GM12878 (cell line): ENCODE results near the gene MICALL1. TPM values are rescaled to one million over a fixed set of nuclear protein-coding genes. Genes with fewer than 3 reads are reported as not detected.

ENCODE experiments used
- ATAC-seq: fragments of 200-7000 bp; cut with Tn5 transposase; 3 replicates; pipeline ENCODE4 v1.9.1; 2020; ENCODE audit warnings: mild to moderate bottlenecking, moderate library complexity
- BruUV-seq: library from RNA; stranded (reverse); fragments of 400-500 nt; replicated peaks from 2 replicates; lab custom pipeline; 2021; lab: Mats Ljungman, UMichigan
- CTCF ChIA-PET: fragments of 300-600 bp; sonication (Branson Sonifier 250); formaldehyde crosslinking; extraction: SDS; loops from one replicate; lab custom pipeline; 2021; ENCODE audit warnings: inconsistent platforms; lab: Yijun Ruan, JAX
- POLR2A ChIA-PET: fragments of 350-600 bp; formaldehyde crosslinking; extraction: SDS; loops from one replicate; lab custom pipeline; 2021; ENCODE audit warnings: inconsistent platforms; lab: Charles Lee
- RAD21 ChIA-PET: fragments of 300-600 bp; sonication (Branson Sonifier 250); formaldehyde crosslinking; loops from one replicate; lab custom pipeline; 2023; ENCODE audit warnings: antibody characterized with exemption; ENCODE audit not compliant: unreplicated experiment; lab: Charles Lee
- SMC1A ChIA-PET: fragments of 300-600 bp; sonication (Branson Sonifier 250); formaldehyde crosslinking; loops from one replicate; lab custom pipeline; 2023; ENCODE audit not compliant: unreplicated experiment, uncharacterized antibody; lab: Charles Lee
- DNase-seq: peaks from one replicate; pipeline ENCODE4 v3.0.0-alpha.2; 2011; ENCODE audit warnings: low read depth, low spot score
- FAIRE-seq: peaks from 3 replicates; lab custom pipeline; 2011; peaks lifted over from hg19 to GRCh38; lab: Jason Lieb, UNC
- H2AFZ ChIP-seq: 2 replicates; pipeline ENCODE4 v1.6.0; 2011; ENCODE audit warnings: low read depth, low read length, control low read depth; ENCODE audit not compliant: control insufficient read depth
- H3K27ac ChIP-seq: 2 replicates; pipeline ENCODE4 v1.5.1; 2011; ENCODE audit warnings: control low read depth; ENCODE audit not compliant: control insufficient read depth, insufficient read depth
- H3K27me3 ChIP-seq, 2 experiments: replicated peaks in 1 of 2; 2 replicates each; pipeline versions ENCODE4 v1.6.0 to v1.6.1; 2011; ENCODE audit warnings: low read length in 1 of 2; ENCODE audit not compliant: control insufficient read depth in 2 of 2, insufficient read depth in 2 of 2
- H3K36me3 ChIP-seq, 2 experiments: 2 replicates each; pipeline ENCODE4 v1.5.1; 2011; ENCODE audit warnings: low read length in 1 of 2; ENCODE audit not compliant: control insufficient read depth in 2 of 2, insufficient read depth in 2 of 2
- H3K4me1 ChIP-seq: 2 replicates; pipeline ENCODE4 v1.6.1; 2011; ENCODE audit warnings: mild to moderate bottlenecking, low read length, moderate library complexity, mixed read lengths; ENCODE audit not compliant: control insufficient read depth, insufficient read depth
- H3K4me2 ChIP-seq: 2 replicates; pipeline ENCODE4 v1.6.0; 2011; ENCODE audit warnings: control low read depth; ENCODE audit not compliant: control insufficient read depth, insufficient read depth
- H3K4me3 ChIP-seq: fragments of 200-600 bp; sonication (generic); 2 replicates; pipeline ENCODE4 v1.5.1; 2016
- H3K79me2 ChIP-seq: 2 replicates; pipeline ENCODE4 v1.6.0; 2011; ENCODE audit warnings: low read length; ENCODE audit not compliant: control insufficient read depth, insufficient read depth
- H3K9ac ChIP-seq: 2 replicates; pipeline ENCODE4 v1.8.0; 2011; ENCODE audit warnings: low read length, control low read depth, mixed read lengths; ENCODE audit not compliant: control insufficient read depth, insufficient read depth
- H3K9me3 ChIP-seq: replicated peaks from 3 replicates; pipeline ENCODE4 v1.5.1; 2011; ENCODE audit warnings: mild to moderate bottlenecking, low read length; ENCODE audit not compliant: control insufficient read depth, insufficient read depth
- H4K20me1 ChIP-seq: 2 replicates; pipeline ENCODE4 v1.6.0; 2011; ENCODE audit not compliant: control insufficient read depth, insufficient read depth
- FOXM1 ChIP-seq: IDR thresholded peaks from 2 replicates; pipeline ENCODE4 v1.6.1; 2012; ENCODE audit warnings: low read depth, mild to moderate bottlenecking, inconsistent platforms, low read length, moderate library complexity
- HCFC1 ChIP-seq: fragments of 150-350 bp; IDR thresholded peaks from 2 replicates; pipeline ENCODE4 v1.6.1; 2014; ENCODE audit warnings: low read length
- TAF1 ChIP-seq: IDR thresholded peaks from 2 replicates; pipeline ENCODE4 v1.6.1; 2011; ENCODE audit warnings: mild to moderate bottlenecking, low read depth, low read length, borderline replicate concordance
- TARDBP ChIP-seq: IDR thresholded peaks from 2 replicates; pipeline ENCODE4 v1.6.1; 2016; ENCODE audit warnings: borderline replicate concordance
- ZNF687 ChIP-seq: fragments of 450-650 bp; IDR thresholded peaks from 2 replicates; pipeline ENCODE4 v1.6.1; 2017; ENCODE audit warnings: mild to moderate bottlenecking, moderate library complexity
- ZSCAN29 ChIP-seq: fragments of 450-650 bp; IDR thresholded peaks from 2 replicates; pipeline ENCODE4 v1.6.1; 2017; ENCODE audit warnings: mild to moderate bottlenecking, moderate library complexity
- WGBS: methylation state at CpG from one replicate; pipeline ENCODE4 v1.1.6; 2016; ENCODE audit warnings: low lambda C conversion rate; ENCODE audit not compliant: insufficient replicate concordance, insufficient coverage; ENCODE audit errors: missing lambda C conversion rate; 5-methylcytosine and 5-hydroxymethylcytosine counted together
- in situ Hi-C: fragments of 300-500 bp; cut with MboI; formaldehyde crosslinking; loops from 9 replicates; pipeline ENCODE4 v1.14.3; 2018; ENCODE audit warnings: mixed read lengths
- intact Hi-C: fragments of 100-400 bp; cut with micrococcal nuclease; formaldehyde crosslinking; loops from one replicate; pipeline ENCODE4 v1.14.2; 2022; ENCODE audit not compliant: unreplicated experiment
- polyA plus RNA-seq, 11 experiments: library from polyadenylated mRNA; depleted of rRNA in 4 of 11; unstranded in 6 of 11; stranded (reverse) in 5 of 11; fragments of >200 nt; fragmentation: Nextera tagmentation in 4 of 11; fragmentation: Illumina TruSeq in 1 of 11; extraction: Ambion mirVana in 4 of 11; extraction: Trizol in 1 of 11; gene quantifications; 1 replicate in 1 of 11; 2 replicates in 10 of 11; pipeline versions ENCODE4 v1.2.1 to v1.2.3, GENCODE V29; 2011 to 2016; ENCODE audit warnings: inconsistent platforms in 2 of 11, missing spikeins in 2 of 11, low read depth in 1 of 11
- total RNA-seq, 4 experiments: library from RNA; depleted of rRNA in 3 of 4; stranded (reverse); fragments of >200 nt in 3 of 4; fragmentation: Illumina TruSeq in 1 of 4; extraction: Trizol in 1 of 4; gene quantifications; 2 replicates each; pipeline versions ENCODE4 v1.2.1 to v1.2.3, GENCODE V29; 2013 to 2021

MICALL1 gene
- total and polyA plus RNA-seq, 10 of the 15 experiments (the other 5 are each of a cell fraction or from before 2014, with no cell fraction given) = 0.72 to 30.7 (median 7.8) TPM

- in situ Hi-C loops = no loop called here
- no peak overlapping the region for H2AFZ ChIP-seq
- ATAC-seq (no peak), FAIRE-seq (no peak), DNase-seq (no peak)
- ChIA-PET SMC1A (interaction anchor here (0.6 to 0.9 kb wide), 3 partner anchors 15 to 204 kb away, joined by 3 read pairs; no protein-coding TSS in a partner anchor), POLR2A (no interaction called here), CTCF (interaction anchor here (4.8 kb wide), 1 partner anchor 48 kb away, joined by 121 read pairs; no protein-coding TSS in a partner anchor), RAD21 (no interaction called here)
- peaks cover 23 to 41% of the 10 kb centered on the region in 2 experiments for H3K36me3 ChIP-seq
- no peak overlapping the region for H3K4me3 ChIP-seq
- intact Hi-C loops = loop anchor here (10.0 kb wide), 1 partner anchor 331 kb away; no protein-coding TSS in a partner anchor
- H4K20me1 ChIP-seq = no peaks in the 10 kb centered on the region
- no peaks in the 10 kb centered on the region for H3K4me1 ChIP-seq
- TF ChIP-seq FOXM1 (no peak), ZNF687 (no peak), TAF1 (no peak), TARDBP (no peak), ZSCAN29 (no peak), HCFC1 (no peak)
- no TSS peak for BruUV-seq
- 100% methylated on average over 6 of the region's 6 CpGs for WGBS
- H3K79me2 ChIP-seq = no peaks in the 10 kb centered on the region
- no peak overlapping the region for H3K27ac ChIP-seq
- H3K9ac ChIP-seq = no peak overlapping the region
- no peaks in the 10 kb centered on the region for H3K27me3 ChIP-seq
- H3K9me3 ChIP-seq = no peaks in the 10 kb centered on the region
- no peak overlapping the region for H3K4me2 ChIP-seq
Observed at GRCh38 chr22:37865510-37865909, 40.6 kb upstream of the MICALL1 start.
